Gastrocnemius medialis (tissue), 4 donors: ENCODE results near the gene ASIC2. TPM values are rescaled to one million over a fixed set of nuclear protein-coding genes. Genes with fewer than 3 reads are reported as not detected.

ENCODE experiments used
- ATAC-seq, 2 donors: fragments of 150-250 bp; one replicate each; pipeline ENCODE4 v1.9.1; 2016
- DNase-seq, 2 donors: peaks; one replicate each; pipeline ENCODE4 v3.0.0-alpha.2; 2019
- H3K27ac ChIP-seq, 4 donors: fragments of 200-600 bp; sonication (generic); 1 replicate in 1 of 4; 2 replicates in 3 of 4; pipeline ENCODE4 v1.5.1; 2016 to 2018; ENCODE audit warnings: mild to moderate bottlenecking in 2 of 4, moderate library complexity in 1 of 4
- H3K27me3 ChIP-seq, 3 donors: fragments of 200-600 bp; sonication (generic) in 2 of 3; 1 replicate in 1 of 3; 2 replicates in 2 of 3; pipeline versions ENCODE4 v1.5.1 to v1.6.0; 2016 to 2019; ENCODE audit warnings: mild to moderate bottlenecking in 1 of 3, moderate library complexity in 1 of 3
- H3K36me3 ChIP-seq, 2 donors: fragments of 200-600 bp; sonication (generic) in 1 of 2; one replicate each; pipeline ENCODE4 v1.5.1; 2017 to 2018
- H3K4me1 ChIP-seq, 2 donors: fragments of 200-600 bp; sonication (generic) in 1 of 2; one replicate each; pipeline ENCODE4 v1.5.1; 2016 to 2017; ENCODE audit warnings: mild to moderate bottlenecking in 2 of 2
- H3K4me3 ChIP-seq, 4 donors: fragments of 200-600 bp; sonication (generic) in 3 of 4; 1 replicate in 1 of 4; 2 replicates in 3 of 4; pipeline ENCODE4 v1.5.1; 2016 to 2019; ENCODE audit warnings: mild to moderate bottlenecking in 2 of 4
- H3K9me3 ChIP-seq, 3 donors: fragments of 200-600 bp; sonication (generic) in 2 of 3; 1 replicate in 1 of 3; 2 replicates in 2 of 3; pipeline ENCODE4 v1.5.1; 2016 to 2019
- CTCF ChIP-seq, 5 experiments: fragments of 450-650 bp in 3 of 5; fragments of 200-600 bp in 2 of 5; sonication (generic) in 2 of 5; IDR thresholded peaks in 4 of 5; conservative IDR thresholded peaks in 1 of 5; 1 replicate in 4 of 5; 2 replicates in 1 of 5; pipeline ENCODE4 v1.5.1; 2016 to 2019; ENCODE audit warnings: antibody characterized with exemption in 5 of 5, mild to moderate bottlenecking in 3 of 5, moderate library complexity in 3 of 5
- POLR2A ChIP-seq, 2 donors: fragments of 450-650 bp; IDR thresholded peaks; one replicate each; pipeline ENCODE4 v1.6.1; 2017; ENCODE audit warnings: antibody characterized with exemption in 2 of 2, mild to moderate bottlenecking in 2 of 2, moderate library complexity in 2 of 2
- in situ Hi-C, 4 donors: fragments of 200-750 bp; cut with MboI; loops; one replicate each; pipeline versions ENCODE4 v1.15.0 to v1.8.0; 2017; ENCODE audit warnings: low sequenced_read_pairs in 4 of 4
- intact Hi-C: fragments of 100-400 bp; cut with DNase I; formaldehyde crosslinking; loops from one replicate; pipeline ENCODE4 v1.15.1; 2023; ENCODE audit warnings: low total_unique reads
- total RNA-seq, 4 donors: library from RNA; depleted of rRNA; stranded (reverse); fragments of >200 nt; gene quantifications; one replicate each; pipeline versions ENCODE4 v1.1.0 to v1.2.3, GENCODE V29; 2016

ASIC2 gene
- total RNA-seq, 4 donors from 2014 or later: not detected

GRCh38 chr17:33124185-33124584, 168.9 kb downstream of the ASIC2 start:
- Histone ChIP-seq H3K27me3 (peaks cover 0 to 9% (median 0%) of the 10 kb centered on the region in 3 donors), H3K4me3 (no peak overlapping the region), H3K9me3 (no peaks in the 10 kb centered on the region), H3K36me3 (no peaks in the 10 kb centered on the region), H3K27ac (no peak overlapping the region), H3K4me1 (no peaks in the 10 kb centered on the region)
- ATAC-seq: no peak
- DNase-seq: no peak
- intact Hi-C loops (no loop called here), in situ Hi-C loops (loop anchor here in 1 of 4 donors (10.0 kb wide), 1 partner anchor 61 kb away; no protein-coding TSS in a partner anchor)
- no peak for TF ChIP-seq CTCF (IDR thresholded peaks at IDR 0.05 in 4 of 5, conservative IDR thresholded peaks at IDR 0.05 in 1 of 5)
- no peak for TF ChIP-seq POLR2A (IDR thresholded peaks at IDR 0.05)

GRCh38 chr17:33121756-33122155, 171.3 kb downstream of the ASIC2 start:
- H3K4me1 ChIP-seq: no peaks in the 10 kb centered on the region
- in situ Hi-C loops: loop anchor here in 1 of 4 donors (10.0 kb wide), 1 partner anchor 63 kb away; no protein-coding TSS in a partner anchor
- H3K4me3 ChIP-seq: no peak overlapping the region
- TF ChIP-seq POLR2A (IDR thresholded peaks at IDR 0.05) (no peak), CTCF (IDR thresholded peaks at IDR 0.05 in 4 of 5, conservative IDR thresholded peaks at IDR 0.05 in 1 of 5) (no peak)
- H3K27ac ChIP-seq: no peak overlapping the region
- ATAC-seq: no peak
- no peaks in the 10 kb centered on the region for H3K9me3 ChIP-seq
- intact Hi-C loops: no loop called here
- no peak for DNase-seq
- H3K27me3 ChIP-seq: peaks cover 0 to 11% (median 0%) of the 10 kb centered on the region in 3 donors
- no peaks in the 10 kb centered on the region for H3K36me3 ChIP-seq

- Histone ChIP-seq H3K4me3 (no peak overlapping the region), H3K4me1 (no peaks in the 10 kb centered on the region), H3K27ac (no peak overlapping the region), H3K9me3 (no peaks in the 10 kb centered on the region), H3K36me3 (no peaks in the 10 kb centered on the region), H3K27me3 (peaks cover 0 to 11% (median 0%) of the 10 kb centered on the region in 3 donors)
- intact Hi-C loops: no loop called here
- no peak for ATAC-seq
- no peak for DNase-seq
- TF ChIP-seq POLR2A (IDR thresholded peaks at IDR 0.05) (no peak), CTCF (IDR thresholded peaks at IDR 0.05 in 4 of 5, conservative IDR thresholded peaks at IDR 0.05 in 1 of 5) (no peak)
- in situ Hi-C loops: loop anchor here in 1 of 4 donors (10.0 kb wide), 1 partner anchor 64 kb away; no protein-coding TSS in a partner anchor
Observed at GRCh38 chr17:33121272-33121671, 171.8 kb downstream of the ASIC2 start.

- Histone ChIP-seq H3K27ac (no peak overlapping the region), H3K4me1 (no peaks in the 10 kb centered on the region), H3K9me3 (no peaks in the 10 kb centered on the region), H3K4me3 (no peak overlapping the region), H3K36me3 (no peaks in the 10 kb centered on the region), H3K27me3 (peaks cover 0 to 11% (median 0%) of the 10 kb centered on the region in 3 donors)
- TF ChIP-seq POLR2A (IDR thresholded peaks at IDR 0.05) (no peak), CTCF (IDR thresholded peaks at IDR 0.05 in 4 of 5, conservative IDR thresholded peaks at IDR 0.05 in 1 of 5) (no peak)
- intact Hi-C loops (no loop called here), in situ Hi-C loops (loop anchor here in 1 of 4 donors (10.0 kb wide), 1 partner anchor 65 kb away; no protein-coding TSS in a partner anchor)
- DNase-seq (no peak), ATAC-seq (no peak)
Observed at GRCh38 chr17:33120103-33120502, 173.0 kb downstream of the ASIC2 start.
